PC-3 (cell line): ENCODE measurements around the gene FAM168A.

Source experiments
- CTCF ChIP-seq: fragments of 300-600 bp; sonication (generic); conservative IDR thresholded peaks from 2 replicates; pipeline ENCODE4 v1.5.1; 2017; ENCODE audit warnings: antibody characterized with exemption, low read depth, mild to moderate bottlenecking, low read length
- EZH2phosphoT487 ChIP-seq: fragments of 300-600 bp; sonication (generic); IDR thresholded peaks from 2 replicates; pipeline ENCODE4 v1.6.1; 2018; ENCODE audit warnings: mild to moderate bottlenecking, antibody characterized with exemption, low read length, borderline replicate concordance

GRCh38 chr11:73402834-73403185 is 195.1 kb downstream of the FAM168A start:
- TF ChIP-seq CTCF (peak; percentile 68), EZH2phosphoT487 (no peak)
